ENCODE measurements around the gene SH2D3C. TPM values are rescaled to one million over a fixed set of nuclear protein-coding genes. Genes with fewer than 3 reads are reported as not detected.

Gene SH2D3C
- total and polyA plus RNA-seq, 10 of the 15 experiments (the other 5 are each of a cell fraction or from before 2014, with no cell fraction given), result 1.2 to 23.5 (median 16.2) TPM

- no peak overlapping the region for H3K4me2 ChIP-seq (ENCODE audit: control insufficient read depth, insufficient read depth)
- 92% methylated on average over 8 of the region's 11 CpGs for WGBS (ENCODE audit: insufficient coverage, insufficient replicate concordance, low lambda C conversion rate, missing lambda C conversion rate)
- no peaks in the 10 kb centered on the region for H3K9me3 ChIP-seq (replicated peaks; ENCODE audit: control insufficient read depth, insufficient read depth, low read length)
- ChIA-PET POLR2A (interaction anchor here (0.5 to 1.0 kb wide), 2 partner anchors 9 to 33 kb away, joined by 3 read pairs; no protein-coding TSS in a partner anchor), RAD21 (ENCODE audit: unreplicated experiment) (no interaction called here), SMC1A (ENCODE audit: uncharacterized antibody, unreplicated experiment) (no interaction called here), CTCF (interaction anchor here (1.0 to 1.9 kb wide), 2 partner anchors 13 to 51 kb away, joined by 3 to 5 read pairs; no protein-coding TSS in a partner anchor)
- no TSS peak for BruUV-seq (replicated peaks)
- no peaks in the 10 kb centered on the region for H3K79me2 ChIP-seq (ENCODE audit: control insufficient read depth, insufficient read depth, low read length)
- FAIRE-seq, result no peak
- no peak overlapping the region for H3K27ac ChIP-seq (ENCODE audit: control insufficient read depth, insufficient read depth)
- no peak overlapping the region for H3K9ac ChIP-seq (ENCODE audit: control insufficient read depth, insufficient read depth, low read length)
- H3K27me3 ChIP-seq (replicated peaks in 1 of 2; ENCODE audit: control insufficient read depth in 2 of 2, insufficient read depth in 2 of 2, low read length in 1 of 2), result no peaks in the 10 kb centered on the region
- H4K20me1 ChIP-seq (ENCODE audit: control insufficient read depth, insufficient read depth), result no peaks in the 10 kb centered on the region
- DNase-seq (ENCODE audit: low read depth, low spot score), result no peak
- no peak for TF ChIP-seq IRF5 (IDR thresholded peaks at IDR 0.05; ENCODE audit: borderline replicate concordance)
- no peak for TF ChIP-seq BMI1 (IDR thresholded peaks at IDR 0.05; ENCODE audit: borderline replicate concordance)
- no peak for TF ChIP-seq MTA2 (IDR thresholded peaks at IDR 0.05; ENCODE audit: low read depth)
- TF ChIP-seq LARP7 (IDR thresholded peaks at IDR 0.05), result no peak
- TF ChIP-seq, protein P1, sequence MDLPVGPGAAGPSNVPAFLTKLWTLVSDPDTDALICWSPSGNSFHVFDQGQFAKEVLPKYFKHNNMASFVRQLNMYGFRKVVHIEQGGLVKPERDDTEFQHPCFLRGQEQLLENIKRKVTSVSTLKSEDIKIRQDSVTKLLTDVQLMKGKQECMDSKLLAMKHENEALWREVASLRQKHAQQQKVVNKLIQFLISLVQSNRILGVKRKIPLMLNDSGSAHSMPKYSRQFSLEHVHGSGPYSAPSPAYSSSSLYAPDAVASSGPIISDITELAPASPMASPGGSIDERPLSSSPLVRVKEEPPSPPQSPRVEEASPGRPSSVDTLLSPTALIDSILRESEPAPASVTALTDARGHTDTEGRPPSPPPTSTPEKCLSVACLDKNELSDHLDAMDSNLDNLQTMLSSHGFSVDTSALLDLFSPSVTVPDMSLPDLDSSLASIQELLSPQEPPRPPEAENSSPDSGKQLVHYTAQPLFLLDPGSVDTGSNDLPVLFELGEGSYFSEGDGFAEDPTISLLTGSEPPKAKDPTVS (IDR thresholded peaks at IDR 0.05; ENCODE audit: low read depth, low read length), result no peak
- TF ChIP-seq YBX1 (IDR thresholded peaks at IDR 0.05), result no peak
- TF ChIP-seq NRF1 (conservative IDR thresholded peaks at IDR 0.05; ENCODE audit: low read depth, low read length), result no peak
- no peak for TF ChIP-seq ZNF274 (IDR thresholded peaks at IDR 0.05; ENCODE audit: insufficient read depth, insufficient read length)
- no peak for TF ChIP-seq HCFC1 (IDR thresholded peaks at IDR 0.05; ENCODE audit: low read length)
- TF ChIP-seq SP1 (IDR thresholded peaks at IDR 0.05; ENCODE audit: low read depth, low read length), result no peak
- no peak for TF ChIP-seq FOS (IDR thresholded peaks at IDR 0.05; ENCODE audit: borderline replicate concordance, extremely low read depth, insufficient read length)
- no peak for TF ChIP-seq RUNX3 (IDR thresholded peaks at IDR 0.05; ENCODE audit: low read length)
- in situ Hi-C loops (cut with MboI) (no loop called here), intact Hi-C loops (cut with micrococcal nuclease; ENCODE audit: unreplicated experiment) (no loop called here)
- no peaks in the 10 kb centered on the region for H3K4me1 ChIP-seq (ENCODE audit: control insufficient read depth, insufficient read depth, low read length)
- H2AFZ ChIP-seq (ENCODE audit: control insufficient read depth, low read depth, low read length), result no peak overlapping the region
- H3K4me3 ChIP-seq, result no peak overlapping the region
- no peak for ATAC-seq
- H3K36me3 ChIP-seq (ENCODE audit: control insufficient read depth in 2 of 2, insufficient read depth in 2 of 2, low read length in 1 of 2), result peaks cover 0 to 8% of the 10 kb centered on the region in 2 experiments; a peak in 3 of 4 replicates
These were observed 40.1 kb upstream of the SH2D3C start for GRCh38 chr9:127818574-127818973.

All from GM12878 (cell line).